CD4-positive, alpha-beta memory T cell (primary cell): Measurements from ENCODE around the gene ROPN1L. TPM values are rescaled to one million over a fixed set of nuclear protein-coding genes. Genes with fewer than 3 reads are reported as not detected.

Experiments
- CTCF ChIA-PET: fragments of 350-600 bp; sonication (Branson Sonifier 250); formaldehyde crosslinking; loops from one replicate; lab custom pipeline; 2021; ENCODE audit warnings: inconsistent platforms; ENCODE audit not compliant: partially characterized antibody; lab: Charles Lee
- POLR2A ChIA-PET: fragments of 350-600 bp; sonication (Branson Sonifier 250); formaldehyde crosslinking; loops from one replicate; lab custom pipeline; 2021; ENCODE audit not compliant: partially characterized antibody; lab: Charles Lee
- DNase-seq, 5 donors: peaks; one replicate each; pipeline versions ENCODE4 v3.0.0 to v3.0.0-alpha.2; 2020 to 2022; ENCODE audit warnings: mixed read lengths in 1 of 5
- H3K27ac ChIP-seq: one replicate; pipeline ENCODE4 v1.7.0; 2013; ENCODE audit warnings: low read depth, low read length
- H3K27me3 ChIP-seq: 2 replicates; pipeline ENCODE4 v1.7.0; 2013; ENCODE audit warnings: mild to moderate bottlenecking, low read length, moderate library complexity; ENCODE audit not compliant: insufficient read depth
- H3K36me3 ChIP-seq: 2 replicates; pipeline ENCODE4 v1.7.0; 2013; ENCODE audit warnings: mild to moderate bottlenecking, low read length, moderate library complexity; ENCODE audit not compliant: insufficient read depth
- H3K4me1 ChIP-seq: 2 replicates; pipeline ENCODE4 v1.7.0; 2013; ENCODE audit warnings: mild to moderate bottlenecking, low read length, moderate library complexity; ENCODE audit not compliant: insufficient read depth
- H3K4me3 ChIP-seq, 2 donors: one replicate each; pipeline ENCODE4 v1.7.0; 2013; ENCODE audit warnings: low read length in 2 of 2, mild to moderate bottlenecking in 1 of 2
- H3K9me3 ChIP-seq, 2 donors: one replicate each; pipeline ENCODE4 v1.7.0; 2013; ENCODE audit warnings: low read length in 2 of 2, control low read depth in 1 of 2; ENCODE audit not compliant: control insufficient read depth in 1 of 2
- H3K27ac Mint-ChIP-seq, 7 donors: one replicate each; pipeline ENCODE4 v1.8.0; 2020 to 2021; ENCODE audit warnings: mixed read lengths in 7 of 7, mild to moderate bottlenecking in 6 of 7, inconsistent platforms in 3 of 7, moderate library complexity in 3 of 7
- H3K27me3 Mint-ChIP-seq, 2 donors: one replicate each; pipeline ENCODE4 v1.8.0; 2020 to 2021; ENCODE audit warnings: mixed read lengths in 2 of 2
- H3K36me3 Mint-ChIP-seq, 2 donors: one replicate each; pipeline ENCODE4 v1.8.0; 2020 to 2021; ENCODE audit warnings: mixed read lengths in 2 of 2, inconsistent platforms in 1 of 2, mild to moderate bottlenecking in 1 of 2
- H3K4me1 Mint-ChIP-seq, 4 donors: one replicate each; pipeline ENCODE4 v1.8.0; 2020 to 2021; ENCODE audit warnings: mixed read lengths in 4 of 4, mild to moderate bottlenecking in 1 of 4
- H3K4me3 Mint-ChIP-seq, 8 donors: one replicate each; pipeline ENCODE4 v1.8.0; 2020 to 2021; ENCODE audit warnings: mixed read lengths in 8 of 8, mild to moderate bottlenecking in 7 of 8, moderate library complexity in 6 of 8, inconsistent platforms in 3 of 8
- H3K9me3 Mint-ChIP-seq, 8 donors: one replicate each; pipeline ENCODE4 v1.8.0; 2020 to 2021; ENCODE audit warnings: mixed read lengths in 8 of 8, mild to moderate bottlenecking in 5 of 8, inconsistent platforms in 3 of 8, moderate library complexity in 1 of 8
- intact Hi-C: fragments of 100-400 bp; cut with micrococcal nuclease; formaldehyde crosslinking; loops from one replicate; pipeline ENCODE4 v1.15.1; 2023
- polyA plus RNA-seq, 2 donors: library from polyadenylated mRNA; unstranded; fragments of 300-500 nt; fragmentation: Illumina TruSeq; gene quantifications; one replicate each; pipeline ENCODE4 v1.2.3, GENCODE V29; 2021
- total RNA-seq, 2 experiments: library from RNA; stranded (reverse); gene quantifications; one replicate each; pipeline ENCODE4 v1.2.3, GENCODE V29; 2021

The ROPN1L gene
- total and polyA plus RNA-seq, 4 experiments from 2014 or later = 0.42 to 6.5 (median 2.1) TPM

DNA sequence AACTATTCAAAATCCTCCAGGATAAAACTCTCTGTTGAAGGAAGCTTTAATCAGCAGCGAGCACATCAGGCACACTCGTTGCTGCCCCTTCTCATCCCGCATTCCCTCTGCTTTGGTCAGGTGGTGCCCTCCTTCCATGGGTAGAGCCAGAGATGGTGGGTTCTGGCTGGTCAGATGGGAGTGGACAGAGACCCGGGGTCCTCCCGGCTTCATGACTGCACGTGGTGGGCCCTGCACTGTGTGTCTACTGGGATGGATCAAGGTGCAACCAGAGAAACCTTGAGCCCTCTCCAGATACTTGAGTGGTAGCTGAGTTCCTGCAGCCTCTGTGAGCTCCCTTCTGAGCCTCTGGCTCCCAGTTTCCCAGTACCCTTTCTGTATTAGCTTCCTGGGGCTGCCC is 36.3 kb downstream of the ROPN1L start:
- Mint-ChIP-seq H3K27ac (no peak overlapping the region), H3K36me3 (peaks cover 0 to 4% of the 10 kb centered on the region in 2 donors), H3K9me3 (peaks cover 2 to 20% (median 12%) of the 10 kb centered on the region in 8 donors), H3K27me3 (peaks cover 0 to 2% of the 10 kb centered on the region in 2 donors), H3K4me1 (no peaks in the 10 kb centered on the region), H3K4me3 (no peak overlapping the region)
- CTCF ChIA-PET = no interaction called here
- intact Hi-C loops = no loop called here
- no peaks in the 10 kb centered on the region for H3K36me3 ChIP-seq
- no peak overlapping the region for H3K27ac ChIP-seq
- DNase-seq = no peak
- POLR2A ChIA-PET = no interaction called here
- H3K27me3 ChIP-seq = no peaks in the 10 kb centered on the region
- H3K4me3 ChIP-seq = no peak overlapping the region
- H3K4me1 ChIP-seq = no peaks in the 10 kb centered on the region
- H3K9me3 ChIP-seq = no peaks in the 10 kb centered on the region

DNA sequence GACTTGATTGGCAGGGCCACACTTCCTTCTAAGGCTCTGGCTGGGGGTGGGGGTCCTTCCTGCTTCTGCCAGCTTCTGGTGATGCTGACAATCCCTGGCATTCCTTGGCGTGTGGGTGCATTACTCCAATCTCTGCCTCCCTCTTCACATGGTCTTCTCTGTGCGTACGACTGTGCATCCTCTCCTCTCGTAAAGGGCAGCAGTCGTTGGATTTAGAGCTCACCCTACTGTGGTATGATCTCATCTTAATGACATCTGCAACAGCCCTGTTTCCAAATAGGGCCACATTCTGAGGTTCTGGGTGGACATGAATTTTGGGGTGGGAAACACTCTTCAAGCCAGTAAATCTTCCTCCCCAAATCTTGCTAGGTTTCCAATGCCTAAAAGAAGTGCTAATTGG is 36.8 kb downstream of the ROPN1L start:
- no peaks in the 10 kb centered on the region for H3K27me3 ChIP-seq
- Mint-ChIP-seq H3K27ac (no peak overlapping the region), H3K36me3 (peaks cover 0 to 4% of the 10 kb centered on the region in 2 donors), H3K4me1 (no peaks in the 10 kb centered on the region), H3K4me3 (no peak overlapping the region), H3K9me3 (peaks cover 0 to 20% (median 11%) of the 10 kb centered on the region in 8 donors), H3K27me3 (peaks cover 0 to 2% of the 10 kb centered on the region in 2 donors)
- DNase-seq = no peak
- no peak overlapping the region for H3K27ac ChIP-seq
- no peaks in the 10 kb centered on the region for H3K9me3 ChIP-seq
- H3K36me3 ChIP-seq = no peaks in the 10 kb centered on the region
- H3K4me3 ChIP-seq = no peak overlapping the region
- H3K4me1 ChIP-seq = no peaks in the 10 kb centered on the region
- CTCF ChIA-PET = no interaction called here
- intact Hi-C loops = no loop called here
- POLR2A ChIA-PET = no interaction called here

DNA sequence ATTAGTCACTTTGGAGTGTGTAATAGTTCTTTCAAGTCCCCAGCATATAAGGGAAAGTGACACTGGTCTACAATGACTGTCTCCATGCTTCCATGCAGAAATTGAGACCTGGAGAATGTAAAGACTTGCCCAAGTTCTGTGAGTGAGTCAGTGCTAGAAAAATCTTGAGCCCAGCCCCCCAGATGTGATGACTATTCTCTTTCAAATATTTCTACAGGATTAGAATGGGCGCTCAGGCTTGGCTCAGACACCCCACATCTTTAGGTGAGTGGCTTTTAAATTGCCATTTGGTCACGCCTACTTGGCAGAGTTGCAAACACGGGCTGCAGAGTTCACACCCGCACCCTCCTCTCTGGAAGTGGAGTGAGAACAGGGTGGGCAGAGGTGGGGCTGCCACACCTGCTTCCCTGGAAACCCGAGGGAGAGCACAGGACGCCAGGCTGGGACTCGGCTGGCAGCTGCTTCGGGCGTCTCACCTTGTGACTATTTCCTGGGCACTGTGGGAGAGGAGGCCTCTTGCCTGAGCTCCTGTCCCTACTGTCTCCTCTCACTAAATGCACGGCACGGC is 37.6 kb downstream of the ROPN1L start:
- H3K27ac Mint-ChIP-seq = no peak overlapping the region

DNA sequence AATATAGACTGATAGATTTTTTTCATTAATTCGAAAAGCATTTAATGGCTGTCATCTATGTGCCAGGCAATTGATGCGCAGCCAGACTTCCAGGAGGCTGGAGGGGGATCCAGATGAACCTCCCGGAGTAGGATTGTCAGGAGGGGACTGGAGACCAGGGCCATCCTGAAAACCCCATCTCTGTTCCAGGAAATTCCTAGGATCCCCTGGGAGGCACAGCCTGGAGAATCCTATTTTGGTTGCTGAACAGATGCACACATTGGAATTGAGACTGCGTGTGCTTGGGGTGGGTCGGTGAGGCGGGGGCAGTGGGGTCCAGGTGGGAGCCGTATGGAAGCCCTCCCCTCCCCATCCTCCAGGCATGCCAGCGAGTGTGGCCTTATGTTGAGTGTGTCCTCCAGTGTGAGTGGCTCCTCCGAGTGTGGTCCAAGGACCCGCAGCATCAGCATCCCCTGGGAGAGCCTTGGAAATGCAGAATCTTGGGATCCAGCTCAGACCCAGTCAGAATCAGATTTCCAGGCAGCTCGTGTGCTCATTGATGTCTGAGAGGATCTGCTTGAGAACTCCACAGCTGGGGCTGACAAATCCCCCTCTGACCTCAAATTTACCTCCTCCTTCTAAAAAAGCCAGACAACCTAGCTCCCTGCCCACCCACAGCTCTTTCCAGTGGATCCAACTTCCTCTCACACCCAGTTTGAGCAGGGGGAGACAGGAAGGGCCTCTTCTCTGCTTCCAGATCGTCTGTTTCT is 38.7 kb downstream of the ROPN1L start:
- H3K27ac ChIP-seq = no peak overlapping the region
- H3K36me3 ChIP-seq = no peaks in the 10 kb centered on the region
- no peak overlapping the region for H3K4me3 Mint-ChIP-seq
- DNase-seq = no peak
- CTCF ChIA-PET = no interaction called here
- no peaks in the 10 kb centered on the region for H3K27me3 Mint-ChIP-seq
- H3K4me1 Mint-ChIP-seq = peaks cover 0 to 4% (median under 1%) of the 10 kb centered on the region in 4 donors
- no peaks in the 10 kb centered on the region for H3K36me3 Mint-ChIP-seq
- no peak overlapping the region for H3K27ac Mint-ChIP-seq
- POLR2A ChIA-PET = no interaction called here
- peaks cover 0 to 9% (median 4%) of the 10 kb centered on the region in 8 donors for H3K9me3 Mint-ChIP-seq
- no peaks in the 10 kb centered on the region for H3K4me1 ChIP-seq
- intact Hi-C loops = no loop called here
- H3K27me3 ChIP-seq = no peaks in the 10 kb centered on the region
- H3K9me3 ChIP-seq = no peaks in the 10 kb centered on the region
- no peak overlapping the region for H3K4me3 ChIP-seq

More for the DNA sequence above, 37.6 kb downstream of the ROPN1L start:
- Histone ChIP-seq H3K36me3 (no peaks in the 10 kb centered on the region), H3K4me3 (no peak overlapping the region), H3K27me3 (no peaks in the 10 kb centered on the region), H3K4me1 (no peaks in the 10 kb centered on the region), H3K9me3 (no peaks in the 10 kb centered on the region), H3K27ac (no peak overlapping the region)
- H3K4me1 Mint-ChIP-seq = no peaks in the 10 kb centered on the region
- H3K9me3 Mint-ChIP-seq = peaks cover 0 to 20% (median 10%) of the 10 kb centered on the region in 8 donors
- ChIA-PET POLR2A (no interaction called here), CTCF (no interaction called here)
- H3K36me3 Mint-ChIP-seq = peaks cover 0 to 4% of the 10 kb centered on the region in 2 donors
- no peak overlapping the region for H3K4me3 Mint-ChIP-seq
- no peak for DNase-seq
- intact Hi-C loops = no loop called here
- peaks cover 0 to 2% of the 10 kb centered on the region in 2 donors for H3K27me3 Mint-ChIP-seq

DNA sequence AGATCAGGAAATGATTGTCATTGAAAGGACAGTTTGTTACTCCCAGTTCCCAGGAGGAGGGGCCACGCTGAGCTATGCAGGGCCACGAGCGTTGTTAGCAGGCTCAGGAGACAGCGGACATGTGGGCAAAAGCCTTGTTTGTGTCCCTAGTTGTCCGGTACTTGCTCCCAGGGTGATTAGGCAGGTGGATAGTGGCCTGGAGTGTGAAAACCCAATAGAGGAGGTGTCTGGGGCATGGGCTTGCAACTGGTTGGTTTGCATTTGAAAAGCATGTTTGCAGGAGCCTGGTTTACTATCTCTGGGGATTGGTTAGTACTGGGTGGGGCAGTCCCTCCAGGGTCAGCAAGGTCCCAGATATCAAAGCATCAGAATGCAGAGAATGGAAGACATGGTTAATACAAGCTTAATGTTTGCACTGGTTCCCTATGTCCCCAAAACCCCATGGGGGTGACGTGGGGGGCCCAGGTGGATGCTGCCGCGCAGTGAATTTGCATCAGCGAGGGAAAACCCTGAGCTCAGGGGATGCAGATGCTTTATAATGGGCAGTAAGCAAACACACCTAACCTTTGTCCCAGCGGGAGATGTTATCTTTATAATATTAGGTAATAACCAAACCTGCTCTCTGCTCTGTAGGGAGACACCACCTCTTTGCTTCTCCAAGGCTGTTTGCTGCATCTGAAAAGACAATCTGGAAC is 39.7 kb downstream of the ROPN1L start:
- Histone ChIP-seq H3K36me3 (no peaks in the 10 kb centered on the region), H3K27ac (no peak overlapping the region), H3K9me3 (no peaks in the 10 kb centered on the region), H3K27me3 (no peaks in the 10 kb centered on the region), H3K4me3 (no peak overlapping the region), H3K4me1 (no peaks in the 10 kb centered on the region)
- Mint-ChIP-seq H3K4me3 (no peak overlapping the region), H3K4me1 (peaks cover 0 to 4% (median 1%) of the 10 kb centered on the region in 4 donors), H3K27me3 (no peaks in the 10 kb centered on the region), H3K9me3 (peaks cover 0 to 4% (median 0%) of the 10 kb centered on the region in 8 donors), H3K36me3 (no peaks in the 10 kb centered on the region), H3K27ac (no peak overlapping the region)
- POLR2A ChIA-PET = no interaction called here
- intact Hi-C loops = no loop called here
- no peak for DNase-seq
- CTCF ChIA-PET = interaction anchor here (0.7 kb wide), 1 partner anchor 8 kb away, joined by 3 read pairs; no protein-coding TSS in a partner anchor

DNA sequence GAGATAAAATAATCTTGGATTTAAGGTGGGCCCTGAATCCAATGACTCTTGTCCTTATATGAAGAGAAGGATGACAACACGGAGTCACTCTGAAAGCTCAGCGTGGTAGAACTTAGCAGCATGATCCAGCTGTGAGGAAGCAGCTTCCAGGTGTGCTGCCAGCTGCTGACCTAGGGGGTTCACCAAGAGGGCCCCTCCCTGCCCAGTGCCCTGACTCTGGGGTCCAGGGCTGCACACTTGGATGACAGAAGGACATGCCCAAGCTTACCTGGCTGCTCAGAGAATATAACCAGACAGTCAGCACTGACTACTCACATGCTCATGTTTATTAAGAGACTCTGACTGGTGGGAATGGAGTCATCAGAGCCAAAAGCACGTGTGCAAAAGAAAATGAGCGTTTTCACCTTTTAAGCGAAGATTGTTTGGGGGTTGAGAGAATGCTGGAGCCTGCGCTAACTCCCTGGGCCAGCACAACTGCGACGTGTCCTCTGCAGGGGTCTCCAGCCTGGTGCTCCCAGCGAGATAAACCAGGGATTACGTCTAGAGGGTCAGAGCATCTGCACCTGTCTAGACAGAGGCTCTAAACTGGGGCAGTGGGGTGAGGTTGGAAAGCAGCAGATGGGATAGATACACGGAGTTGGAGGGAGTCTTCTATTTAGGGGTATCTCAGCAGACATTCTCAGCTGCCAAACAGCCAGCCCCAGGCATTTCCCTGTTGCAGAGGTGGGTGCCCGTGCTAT is 41.3 kb downstream of the ROPN1L start:
- CTCF ChIA-PET = no interaction called here
- no peaks in the 10 kb centered on the region for H3K27me3 Mint-ChIP-seq
- POLR2A ChIA-PET = no interaction called here
- Histone ChIP-seq H3K36me3 (no peaks in the 10 kb centered on the region), H3K9me3 (no peaks in the 10 kb centered on the region), H3K27me3 (no peaks in the 10 kb centered on the region), H3K27ac (no peak overlapping the region), H3K4me1 (no peaks in the 10 kb centered on the region), H3K4me3 (no peak overlapping the region)
- intact Hi-C loops = no loop called here
- H3K36me3 Mint-ChIP-seq = no peaks in the 10 kb centered on the region
- DNase-seq = no peak
- no peak overlapping the region for H3K4me3 Mint-ChIP-seq
- peaks cover under 1 to 4% (median 1%) of the 10 kb centered on the region in 4 donors for H3K4me1 Mint-ChIP-seq
- H3K9me3 Mint-ChIP-seq = peaks cover 0 to 2% (median 0%) of the 10 kb centered on the region in 8 donors
- H3K27ac Mint-ChIP-seq = no peak overlapping the region

DNA sequence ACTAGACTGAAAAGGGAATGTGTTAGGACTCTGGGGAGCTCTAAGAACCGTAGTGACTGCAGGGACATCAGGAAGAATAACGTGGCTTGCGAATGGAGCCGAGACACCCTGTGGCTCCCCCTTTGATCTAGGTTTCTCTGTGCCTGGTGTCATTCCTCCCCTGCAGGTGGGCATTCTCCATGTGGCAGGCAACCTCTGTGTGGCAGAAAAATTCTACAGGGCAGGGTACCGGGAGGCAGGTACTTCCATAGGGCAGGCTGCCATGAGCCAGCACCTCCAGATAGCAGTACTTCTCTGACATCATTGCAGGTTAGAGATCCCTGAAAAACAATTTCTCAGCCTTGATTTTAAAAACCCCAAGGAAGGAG is 43.1 kb downstream of the ROPN1L start:
- intact Hi-C loops = no loop called here
- POLR2A ChIA-PET = no interaction called here
- no peak overlapping the region for H3K27ac ChIP-seq
- no peaks in the 10 kb centered on the region for H3K9me3 Mint-ChIP-seq
- H3K4me3 Mint-ChIP-seq = no peak overlapping the region
- no peak overlapping the region for H3K4me3 ChIP-seq
- H3K9me3 ChIP-seq = no peaks in the 10 kb centered on the region
- H3K27ac Mint-ChIP-seq = no peak overlapping the region
- no peaks in the 10 kb centered on the region for H3K36me3 Mint-ChIP-seq
- H3K4me1 Mint-ChIP-seq = peaks cover 3 to 16% (median 12%) of the 10 kb centered on the region in 4 donors
- no peaks in the 10 kb centered on the region for H3K27me3 ChIP-seq
- CTCF ChIA-PET = no interaction called here
- H3K27me3 Mint-ChIP-seq = no peaks in the 10 kb centered on the region
- no peaks in the 10 kb centered on the region for H3K36me3 ChIP-seq
- DNase-seq = no peak
- H3K4me1 ChIP-seq = peaks cover 4% of the 10 kb centered on the region
